ENCODE data around the gene SEMA5B.

The SEMA5B gene

DNA sequence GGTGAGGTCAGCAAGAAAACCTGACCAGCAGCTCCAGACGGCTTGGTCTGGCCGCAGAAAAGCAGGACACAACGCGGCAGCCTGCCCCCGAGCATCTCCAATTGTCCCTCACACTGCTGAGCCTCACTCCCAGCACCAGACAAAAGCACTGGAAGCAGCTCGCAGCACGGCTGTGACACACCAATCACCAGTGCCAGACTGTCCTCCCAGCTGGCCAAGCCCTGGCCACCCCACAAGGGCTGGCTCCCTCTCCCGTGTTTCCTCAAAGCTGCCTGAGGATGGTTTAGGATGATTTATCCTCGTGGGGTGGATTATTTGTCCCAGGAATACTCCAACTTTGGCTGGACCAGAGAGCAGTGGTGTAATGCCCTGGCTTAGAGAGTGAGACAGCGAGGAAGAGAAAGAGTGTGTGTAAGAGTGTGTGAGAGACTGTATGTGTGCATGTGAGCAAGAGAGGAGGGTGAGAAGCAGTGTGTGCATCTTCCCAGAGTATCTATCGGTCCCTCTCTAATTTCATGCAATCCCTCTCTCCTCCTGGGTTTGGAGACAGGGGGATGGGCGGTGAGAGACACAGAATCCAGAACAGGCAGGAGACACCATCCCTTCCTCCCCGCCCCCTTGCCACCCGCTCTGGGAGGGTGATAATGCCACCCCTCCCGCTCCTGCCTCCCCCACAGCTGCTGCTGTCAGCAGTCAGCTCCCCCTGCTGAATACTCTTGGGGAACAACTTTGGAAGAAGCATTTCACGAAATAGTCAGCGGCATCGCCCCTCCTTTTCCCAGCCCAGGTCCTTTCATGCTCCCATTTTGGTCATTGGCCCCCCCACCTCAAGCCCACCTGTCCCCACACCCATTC lies 34.2 kb downstream of the SEMA5B start:
- H3K4me3 ChIP-seq (ENCODE audit: control insufficient read depth, low read depth, low read length): no peak overlapping the region
- TF ChIP-seq CTCF (IDR thresholded peaks at IDR 0.05; ENCODE audit: control insufficient read depth, insufficient read depth, low read depth, low read length, missing control alignments): no peak
- no peak for DNase-seq (ENCODE audit: low read depth)

DNA sequence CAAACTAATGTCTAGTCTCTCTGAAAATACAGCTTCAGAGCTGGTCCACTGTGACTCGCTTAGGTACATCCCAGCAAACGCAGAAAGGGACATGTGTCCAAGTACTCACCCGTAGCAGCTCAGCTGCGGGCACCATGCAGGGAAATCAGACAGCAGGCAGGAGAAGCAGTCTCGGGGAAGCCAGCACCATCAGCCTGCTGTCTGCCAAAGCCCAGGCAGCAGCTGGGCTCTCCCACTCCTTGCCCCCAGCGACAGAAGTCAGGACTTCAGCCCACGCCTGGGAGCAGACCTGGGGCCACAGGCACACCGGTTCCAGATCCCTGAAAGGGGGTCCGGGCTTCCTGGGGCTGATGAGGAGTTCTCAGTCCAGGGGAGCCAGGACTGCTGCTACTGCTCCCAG lies 34.9 kb downstream of the SEMA5B start:
- no peak overlapping the region for H3K4me3 ChIP-seq (ENCODE audit: control insufficient read depth, low read depth, low read length)
- DNase-seq (ENCODE audit: low read depth): no peak
- no peak for TF ChIP-seq CTCF (IDR thresholded peaks at IDR 0.05; ENCODE audit: control insufficient read depth, insufficient read depth, low read depth, low read length, missing control alignments)

- DNase-seq (ENCODE audit: low read depth): no peak
- no peak for TF ChIP-seq CTCF (IDR thresholded peaks at IDR 0.05; ENCODE audit: control insufficient read depth, insufficient read depth, low read depth, low read length, missing control alignments)
- H3K4me3 ChIP-seq (ENCODE audit: control insufficient read depth, low read depth, low read length): no peak overlapping the region
Measured at GRCh38 chr3:122992133-122992532, 35.4 kb downstream of the SEMA5B start.

DNA sequence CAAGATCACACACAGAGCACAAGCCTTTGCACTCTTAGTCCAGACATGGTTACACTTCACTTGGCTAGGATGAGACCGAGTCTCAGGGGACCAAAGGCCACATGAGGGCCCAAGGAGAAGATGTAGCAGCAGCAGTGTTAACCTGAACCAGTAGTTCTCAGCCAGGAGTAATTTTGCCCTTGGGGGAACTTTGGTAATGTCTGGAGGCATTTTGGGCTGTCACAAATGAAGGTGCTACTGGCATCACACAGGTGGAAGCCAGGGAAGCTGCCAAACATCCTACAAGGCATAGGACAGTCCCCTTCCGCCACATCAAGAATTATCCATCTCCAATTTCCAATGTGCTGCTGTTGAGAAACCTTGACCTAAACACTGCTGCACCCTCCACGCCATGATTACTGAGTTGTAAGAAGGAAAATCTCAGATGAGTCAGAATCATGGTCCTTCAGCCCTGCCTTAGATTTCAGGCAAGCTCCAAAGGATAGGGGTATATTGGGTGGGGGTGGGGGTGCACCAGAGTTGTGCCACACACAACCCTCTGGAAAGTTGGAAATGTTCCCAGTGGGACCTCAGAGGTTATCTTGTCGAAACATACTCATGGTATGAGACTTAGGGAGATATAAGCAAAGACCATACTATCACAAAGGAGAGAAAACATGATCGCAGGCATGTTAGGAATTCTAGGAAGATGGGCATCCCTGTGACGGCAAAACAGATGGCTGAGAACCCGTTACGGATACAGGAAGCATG lies 36.2 kb downstream of the SEMA5B start:
- DNase-seq (ENCODE audit: low read depth): no peak
- TF ChIP-seq CTCF (IDR thresholded peaks at IDR 0.05; ENCODE audit: control insufficient read depth, insufficient read depth, low read depth, low read length, missing control alignments): no peak
- H3K4me3 ChIP-seq (ENCODE audit: control insufficient read depth, low read depth, low read length): no peak overlapping the region

- H3K4me3 ChIP-seq (ENCODE audit: control insufficient read depth, low read depth, low read length): no peak overlapping the region
- DNase-seq (ENCODE audit: low read depth): no peak
- no peak for TF ChIP-seq CTCF (IDR thresholded peaks at IDR 0.05; ENCODE audit: control insufficient read depth, insufficient read depth, low read depth, low read length, missing control alignments)
Measured at GRCh38 chr3:122989856-122990575, 37.5 kb downstream of the SEMA5B start.

DNA sequence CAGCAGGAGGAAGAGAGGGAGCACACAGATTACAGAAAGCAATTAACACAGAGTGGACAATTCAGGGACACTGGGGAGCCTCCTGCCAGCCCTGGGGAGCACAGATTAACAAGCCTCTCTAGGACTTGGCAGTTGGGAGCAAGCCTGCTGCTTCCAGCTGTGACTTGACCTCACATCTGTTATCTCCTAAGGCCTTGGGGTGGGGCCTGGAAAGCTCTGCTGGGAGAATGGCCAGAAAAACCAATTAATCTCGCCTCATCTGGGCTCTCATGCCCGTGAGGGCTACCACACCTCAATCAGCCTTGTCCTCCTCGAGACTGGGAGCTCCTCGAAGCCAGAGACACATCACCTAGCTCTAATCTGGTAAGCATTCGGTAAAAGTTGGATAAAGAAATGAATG lies 39.1 kb downstream of the SEMA5B start:
- H3K4me3 ChIP-seq (ENCODE audit: control insufficient read depth, low read depth, low read length): no peak overlapping the region
- no peak for DNase-seq (ENCODE audit: low read depth)
- TF ChIP-seq CTCF (IDR thresholded peaks at IDR 0.05; ENCODE audit: control insufficient read depth, insufficient read depth, low read depth, low read length, missing control alignments): no peak
